Islet precursor cell (in vitro differentiated cells): ENCODE measurements around the gene FAM110A.

ENCODE experiments used
- DNase-seq: peaks from one replicate; pipeline ENCODE4 v3.0.0-alpha.2; 2018

FAM110A gene

DNA sequence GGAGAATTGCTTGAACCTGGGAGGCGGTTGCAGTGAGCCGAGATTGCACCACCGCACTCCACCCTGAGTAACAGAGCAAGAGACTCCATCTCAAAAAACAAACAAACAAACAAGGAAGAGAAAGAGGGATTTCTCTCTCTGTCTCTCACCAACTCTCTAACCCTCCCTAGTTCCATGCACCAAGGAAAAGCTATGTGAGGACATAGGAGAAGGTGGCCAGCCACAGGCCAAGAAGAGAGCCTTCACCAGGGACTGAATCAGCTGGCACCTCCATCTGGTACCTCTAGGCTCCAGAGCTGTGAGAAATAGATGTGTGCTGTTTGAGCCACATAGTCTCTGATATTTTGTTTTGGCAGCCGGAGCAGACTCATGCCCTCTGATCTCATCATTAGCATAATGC lies 9.0 kb upstream of the FAM110A start:
- DNase-seq = no peak

DNA sequence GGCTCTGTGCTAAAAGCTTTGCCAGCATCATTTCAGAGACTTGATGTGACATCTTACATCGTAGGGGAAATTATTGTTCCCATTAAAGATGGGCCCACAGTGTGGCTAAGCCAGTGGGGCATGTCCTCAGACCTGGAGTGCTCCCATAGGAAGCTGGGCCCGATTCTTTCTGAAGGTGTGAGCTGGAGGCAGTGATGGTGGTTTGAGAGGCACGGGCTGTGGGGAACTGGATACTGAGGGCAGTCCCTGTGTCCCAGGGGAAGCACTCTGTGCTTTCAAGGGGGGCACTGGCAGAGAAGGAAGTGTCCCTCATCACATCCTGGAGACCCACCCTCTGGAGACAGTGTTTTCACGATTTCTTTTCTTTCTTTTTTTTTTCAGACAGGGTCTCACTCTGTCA lies 8.6 kb upstream of the FAM110A start:
- peak; percentile 26 for DNase-seq

DNA sequence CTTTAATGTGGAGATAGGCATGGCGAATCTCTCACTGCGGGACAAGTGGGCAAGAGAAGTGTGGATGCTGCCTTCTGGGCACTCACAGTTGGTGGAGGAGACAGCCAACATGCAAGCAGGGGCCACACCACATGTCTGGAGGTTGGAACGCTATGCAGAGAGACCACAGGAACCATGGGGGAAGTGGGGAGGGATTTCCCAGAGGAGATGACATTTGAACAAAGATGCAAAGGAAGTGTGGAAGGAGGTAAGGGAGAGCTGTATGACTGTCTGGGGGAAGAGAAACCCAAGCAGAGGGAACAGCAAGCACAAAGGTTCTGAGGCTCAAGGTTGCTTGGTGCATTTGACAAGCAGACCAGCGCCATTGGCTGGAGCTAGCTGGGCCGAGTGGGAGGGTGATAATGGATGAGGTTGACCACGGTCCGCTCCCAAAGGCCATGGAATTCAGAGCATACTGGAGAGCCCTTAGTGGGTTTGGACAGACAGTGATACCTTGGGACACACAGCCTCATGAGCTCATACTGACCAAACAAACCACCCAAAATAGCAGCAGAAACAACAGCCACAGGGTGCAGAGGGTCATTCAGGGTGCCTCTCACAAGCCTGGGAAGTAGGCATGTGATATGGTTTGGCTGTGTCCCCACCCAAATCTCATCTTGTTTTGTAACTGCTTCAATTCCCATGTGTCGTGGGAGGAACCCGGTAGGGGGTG lies 7.6 kb upstream of the FAM110A start:
- peak; percentile 37 for DNase-seq

DNA sequence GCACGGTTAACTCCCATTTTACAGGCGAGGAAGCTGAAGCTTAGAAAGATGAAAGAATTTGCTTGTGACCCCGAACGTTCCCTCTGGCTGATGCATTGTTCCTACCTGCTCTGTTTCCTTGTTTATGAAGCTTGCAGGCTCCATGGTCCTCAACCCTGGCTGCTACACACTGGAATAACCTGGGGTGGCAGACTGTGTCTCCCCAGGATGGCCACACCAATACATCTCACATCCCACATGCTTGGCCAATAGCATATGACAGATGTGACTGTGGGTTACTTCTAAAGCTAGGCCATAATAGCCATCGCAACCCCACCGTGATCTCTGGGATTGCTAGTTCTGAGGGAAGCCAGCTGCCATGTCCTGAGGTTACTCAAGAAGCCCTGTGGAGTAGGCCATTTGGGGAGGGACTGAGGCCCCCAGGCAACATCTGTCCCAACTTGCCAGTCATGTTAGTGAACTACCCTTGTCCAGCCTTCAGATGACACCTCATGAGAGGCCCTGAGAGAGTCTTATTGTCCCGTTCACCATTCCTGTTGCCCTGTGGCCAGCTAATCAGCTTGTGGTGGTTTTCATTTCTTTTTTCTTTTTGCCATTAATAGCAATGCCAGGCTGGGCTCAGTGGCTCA lies 6.7 kb upstream of the FAM110A start:
- peak; percentile 38 for DNase-seq

DNA sequence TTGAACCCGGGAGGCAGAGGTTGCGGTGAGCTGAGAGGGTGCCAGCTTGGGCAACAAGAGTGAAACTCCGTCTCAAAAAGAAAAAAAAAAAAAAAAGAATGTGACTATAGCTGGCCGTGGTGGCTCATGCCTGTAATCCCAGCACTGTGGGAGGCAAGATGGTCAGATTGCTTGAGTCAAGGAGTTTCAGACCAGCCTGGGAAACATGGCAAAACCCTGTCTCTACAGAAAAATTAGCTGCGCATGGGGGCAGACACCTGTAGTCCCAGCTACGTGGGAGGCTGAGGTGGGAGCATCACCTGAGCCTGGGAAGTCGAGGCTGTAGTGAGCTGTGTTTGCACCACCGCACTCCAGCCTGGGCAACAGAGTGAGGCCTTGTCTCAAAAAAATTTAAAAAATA lies 5.5 kb upstream of the FAM110A start:
- peak; percentile 12 for DNase-seq

DNA sequence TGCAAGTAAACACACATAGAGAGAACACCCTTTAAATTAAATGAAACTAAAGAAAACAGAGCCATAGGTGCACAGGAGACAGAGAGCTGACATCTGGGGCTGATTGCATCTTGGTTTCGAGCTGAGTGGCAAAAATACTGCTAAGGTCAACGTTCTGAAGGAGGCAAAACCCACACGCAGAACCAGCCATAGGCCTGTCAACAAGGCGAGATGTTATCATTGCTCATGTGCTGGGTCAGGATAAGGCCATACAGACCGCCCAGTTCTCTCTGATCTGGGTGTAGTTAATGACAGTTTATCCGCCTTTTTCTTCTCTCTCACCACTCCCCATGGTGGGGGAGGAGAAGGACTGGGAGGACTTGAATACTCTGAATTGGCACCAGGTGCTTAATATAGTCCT lies 4.5 kb upstream of the FAM110A start:
- peak; percentile 55 for DNase-seq

DNA sequence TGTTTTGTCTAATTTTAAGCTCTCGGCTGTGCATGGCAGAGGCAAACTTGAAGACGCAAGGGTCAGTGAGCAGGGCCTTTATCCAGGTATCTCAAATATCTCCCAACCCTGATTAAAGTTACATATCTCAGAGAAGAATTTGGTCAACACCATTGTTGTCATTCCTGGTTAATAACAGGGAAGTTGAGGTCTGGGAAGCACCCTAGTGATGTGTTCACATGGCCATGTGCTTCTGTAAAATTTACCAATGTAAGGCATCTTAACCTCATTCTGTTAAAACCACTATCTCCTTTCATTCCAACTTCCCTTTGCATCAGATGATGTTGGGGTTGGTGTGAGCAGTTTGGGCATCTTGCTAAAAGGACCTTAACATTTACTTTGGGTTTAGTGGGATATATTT lies 4.0 kb upstream of the FAM110A start:
- DNase-seq = peak; percentile 32

DNA sequence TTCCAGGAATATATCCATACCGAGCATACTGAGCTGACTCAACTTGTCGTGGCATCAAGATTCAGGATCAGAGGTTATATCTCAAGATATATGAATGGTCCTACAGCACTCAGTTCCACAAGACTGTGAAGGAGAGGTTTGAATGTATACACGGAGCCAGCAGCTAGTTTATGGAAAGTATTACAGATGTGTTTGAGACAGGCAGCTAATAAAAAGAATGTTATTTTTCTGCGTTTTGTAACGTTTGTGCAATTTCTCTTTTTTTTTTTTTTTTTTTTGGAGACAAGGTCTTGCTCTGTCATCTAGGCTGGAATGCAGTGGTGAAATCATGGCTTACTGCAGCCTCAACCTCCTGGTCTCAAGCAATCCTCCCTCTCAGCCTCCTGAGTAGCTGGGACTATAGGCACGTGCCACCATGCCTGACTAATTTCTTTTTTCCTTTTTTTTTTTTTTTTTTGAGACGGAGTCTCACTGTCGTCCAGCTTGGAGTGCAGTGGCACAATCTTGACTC lies 3.4 kb upstream of the FAM110A start:
- DNase-seq = peak; percentile 21

DNA sequence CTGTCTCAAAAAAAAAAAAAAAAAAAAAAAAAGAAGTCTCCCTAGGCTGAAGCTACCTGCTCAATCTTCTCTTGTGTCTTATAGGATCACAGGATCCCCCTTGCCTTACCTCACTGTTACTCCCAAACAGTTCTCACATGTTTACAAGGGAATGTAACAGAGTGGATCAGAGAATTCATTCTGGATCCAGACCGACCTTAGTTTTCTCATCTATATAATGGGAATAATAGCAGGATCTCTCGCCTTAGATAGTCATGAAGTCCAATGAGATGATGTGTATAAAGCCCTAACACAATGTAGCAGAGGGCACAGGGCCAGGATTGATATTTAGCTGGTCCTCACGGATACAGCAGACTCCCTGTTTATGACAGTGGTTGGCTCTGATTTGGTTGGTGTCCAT lies 2.3 kb upstream of the FAM110A start:
- no peak for DNase-seq

DNA sequence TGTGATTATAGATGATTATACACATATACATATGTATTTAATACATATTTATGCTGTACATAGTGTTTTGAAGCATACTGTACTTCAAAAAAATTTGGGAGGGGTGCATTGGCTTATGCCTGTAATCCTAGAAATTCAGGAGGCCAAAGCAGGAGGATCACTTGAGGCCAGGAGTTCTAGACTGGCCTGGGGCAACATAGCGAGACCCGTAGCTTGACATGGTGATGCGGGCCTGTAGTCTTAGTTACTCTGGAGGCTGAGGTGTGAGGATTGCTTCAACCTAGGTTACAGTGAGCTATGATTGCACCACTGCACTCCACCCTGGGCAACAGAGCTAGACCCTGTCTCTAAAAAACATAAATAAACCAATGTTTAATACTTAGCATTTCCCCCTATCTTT lies 1.6 kb upstream of the FAM110A start:
- no peak for DNase-seq

DNA sequence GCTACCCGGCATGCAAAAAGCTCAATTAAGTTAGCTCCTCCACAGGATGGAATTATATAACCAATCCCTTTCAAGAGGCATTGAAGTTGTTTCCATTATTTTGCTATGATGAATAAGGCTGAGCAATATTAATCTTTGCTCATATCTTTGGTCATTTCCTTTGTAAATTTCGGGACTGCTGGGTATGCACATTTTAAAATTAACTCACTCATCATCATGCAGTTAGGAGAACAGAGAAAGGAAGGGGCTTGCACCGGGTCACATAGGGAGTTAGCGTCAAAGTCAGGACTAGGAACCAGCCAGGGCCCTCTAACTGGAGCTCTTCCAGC lies 430 bp upstream of the FAM110A start:
- DNase-seq = no peak

DNA sequence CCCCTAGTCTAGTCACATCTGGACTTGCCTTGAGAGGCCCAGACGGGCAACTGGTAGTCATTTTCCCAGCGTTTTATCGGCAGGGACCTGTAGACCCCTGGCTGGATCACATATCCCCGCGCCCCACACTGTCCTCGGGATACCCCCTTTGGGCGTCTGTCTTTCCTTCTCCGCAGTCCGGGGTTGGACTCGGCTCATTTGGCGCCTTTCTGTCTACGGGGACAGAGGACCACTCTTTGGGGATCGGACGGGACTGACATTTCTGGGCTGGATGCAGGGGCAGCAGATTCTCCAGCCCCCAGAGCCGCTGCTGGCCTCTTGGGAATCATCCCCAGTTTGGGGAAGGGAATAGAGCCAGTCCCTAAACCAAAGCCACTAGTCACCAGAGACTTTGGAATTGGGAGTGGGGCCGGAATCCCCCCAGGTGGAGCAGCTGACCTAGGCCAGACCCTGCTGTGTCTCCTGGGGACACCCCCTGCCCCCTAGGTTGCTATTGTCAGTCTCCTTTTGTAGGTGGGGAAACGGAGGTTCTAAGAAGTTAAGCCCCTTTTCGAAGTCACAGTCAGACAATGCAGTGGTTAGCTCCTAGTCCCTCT lies 734 bp downstream of the FAM110A start:
- DNase-seq = no peak

DNA sequence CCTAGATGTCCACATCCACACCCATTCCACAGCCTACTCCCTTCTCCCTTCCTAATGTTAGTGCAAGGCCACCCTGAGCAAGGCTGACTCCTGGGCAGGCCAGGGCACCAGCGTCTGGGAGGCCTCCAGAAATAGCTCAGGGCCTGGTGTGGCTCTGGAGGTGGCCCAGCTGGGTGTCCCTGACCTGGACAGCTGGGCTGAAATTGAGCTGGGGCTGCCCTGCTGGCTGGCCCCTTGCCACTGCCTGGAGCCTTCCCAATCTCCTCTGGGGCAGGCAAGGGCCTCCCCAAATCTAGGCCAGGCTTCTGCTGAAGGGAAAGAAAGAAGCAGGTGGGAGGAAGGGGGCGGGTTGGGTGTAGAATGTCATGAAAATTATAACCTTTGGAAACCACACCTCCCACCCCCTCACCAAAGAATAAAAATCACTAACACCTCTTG lies 2.1 kb downstream of the FAM110A start:
- DNase-seq = no peak

DNA sequence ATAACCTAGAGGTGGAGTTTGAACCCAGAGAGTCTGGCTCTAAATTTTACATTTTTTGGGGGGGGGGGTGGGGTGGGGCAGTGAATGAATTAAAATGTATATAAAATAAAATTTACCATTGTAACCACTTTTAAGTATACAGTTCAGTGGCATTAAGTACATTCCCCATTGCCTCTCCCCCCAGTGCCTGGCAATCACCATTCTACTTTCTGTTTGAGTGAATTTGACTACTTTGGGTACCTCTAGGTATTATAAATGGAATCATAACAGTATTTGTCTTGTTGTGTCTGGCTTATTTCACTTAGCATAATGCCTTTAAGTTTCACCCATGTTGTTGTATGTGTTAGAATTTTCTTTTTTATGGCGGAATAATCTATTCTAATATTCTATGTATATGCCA lies 2.7 kb downstream of the FAM110A start:
- DNase-seq = no peak

DNA sequence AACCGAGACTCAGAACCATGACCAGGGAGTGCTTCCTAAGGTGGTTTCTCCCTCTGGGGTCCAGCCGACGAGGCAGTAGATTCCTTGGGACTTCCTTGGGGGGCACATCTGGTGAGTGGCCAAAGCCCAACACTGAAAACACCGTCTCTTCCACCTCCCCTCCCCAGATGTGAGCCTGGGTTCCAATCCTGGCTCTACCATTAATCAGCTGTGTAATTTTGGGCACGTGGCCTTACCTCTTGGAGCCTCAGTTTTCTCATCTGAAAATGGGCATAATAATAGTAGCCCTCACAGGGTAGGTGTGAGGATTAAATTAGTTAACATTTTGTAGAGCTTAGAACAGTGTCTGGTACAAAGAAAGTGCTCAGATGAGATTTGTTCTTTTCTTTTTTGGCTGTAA lies 5.5 kb downstream of the FAM110A start:
- DNase-seq = no peak

DNA sequence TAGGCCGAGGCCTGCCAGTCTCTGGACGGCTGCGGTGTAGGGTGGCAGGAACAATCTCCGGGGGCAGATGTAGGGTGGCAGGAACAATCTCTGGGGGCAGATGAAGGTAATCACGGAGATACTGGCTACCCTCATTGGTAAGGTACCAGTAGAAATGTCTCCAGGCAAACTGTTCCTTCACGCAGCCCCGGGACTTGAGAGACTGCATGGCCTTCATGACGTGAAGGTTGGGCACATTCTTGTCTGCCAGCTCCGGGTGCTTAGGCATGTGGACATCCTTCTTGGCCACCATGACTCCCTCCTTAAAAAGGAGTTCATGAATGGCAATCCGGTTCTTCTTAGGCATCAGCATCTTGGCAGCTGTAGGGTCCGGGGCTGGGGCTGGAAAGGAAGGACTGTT lies 6.1 kb downstream of the FAM110A start:
- DNase-seq = no peak

DNA sequence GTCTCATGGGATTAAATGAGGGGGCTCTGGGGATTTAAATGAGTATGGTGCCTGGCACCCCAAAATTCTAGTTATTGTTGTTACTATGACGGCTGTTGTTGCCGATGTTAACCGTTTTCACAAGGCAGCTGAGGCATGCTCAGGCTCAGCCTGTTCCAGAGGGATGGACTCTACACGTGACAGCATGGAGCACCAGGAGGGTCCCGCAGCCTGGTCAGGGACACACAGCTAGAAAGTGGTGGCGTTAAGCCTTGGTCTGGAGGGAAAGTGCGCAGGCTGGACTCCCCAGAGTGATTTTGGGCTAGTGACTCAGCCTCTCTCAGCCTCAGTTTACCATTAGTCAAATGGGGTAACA lies 7.0 kb downstream of the FAM110A start:
- no peak for DNase-seq

DNA sequence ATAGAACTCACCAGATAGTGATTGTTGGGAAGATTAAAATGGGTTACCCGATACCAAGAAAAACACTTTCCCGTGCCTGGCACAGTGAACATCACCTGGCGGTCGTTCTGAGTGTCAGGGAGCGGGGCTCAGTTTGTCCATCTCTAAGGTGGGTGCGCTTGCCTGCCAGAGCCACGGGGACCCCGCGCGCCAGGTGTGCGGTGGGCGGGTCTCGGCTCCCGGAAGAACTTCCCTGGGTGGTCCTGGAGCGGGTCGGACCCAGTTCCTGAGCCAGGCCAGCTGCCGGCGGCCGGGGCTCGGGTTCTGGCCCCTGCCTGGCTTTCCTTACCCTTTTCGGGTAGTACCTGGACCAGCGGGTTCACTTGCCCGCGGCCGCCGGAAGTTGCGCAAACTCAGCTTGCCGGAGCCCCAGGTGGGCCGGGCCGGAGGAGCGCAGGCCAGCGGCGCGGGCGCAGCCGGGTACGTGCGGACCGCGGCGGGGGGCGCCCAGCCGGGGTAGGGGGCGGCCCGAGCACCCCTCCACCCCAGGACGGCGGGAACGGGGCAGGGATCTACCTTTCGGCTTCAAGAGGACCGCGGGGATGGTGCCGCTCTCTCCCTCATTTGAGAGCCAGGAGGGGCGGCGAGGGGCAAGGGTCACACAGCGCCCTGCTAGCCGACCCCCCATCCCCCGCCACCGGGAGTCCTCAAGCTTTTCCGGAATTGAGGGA lies 7.5 kb downstream of the FAM110A start:
- peak; percentile 71 for DNase-seq

DNA sequence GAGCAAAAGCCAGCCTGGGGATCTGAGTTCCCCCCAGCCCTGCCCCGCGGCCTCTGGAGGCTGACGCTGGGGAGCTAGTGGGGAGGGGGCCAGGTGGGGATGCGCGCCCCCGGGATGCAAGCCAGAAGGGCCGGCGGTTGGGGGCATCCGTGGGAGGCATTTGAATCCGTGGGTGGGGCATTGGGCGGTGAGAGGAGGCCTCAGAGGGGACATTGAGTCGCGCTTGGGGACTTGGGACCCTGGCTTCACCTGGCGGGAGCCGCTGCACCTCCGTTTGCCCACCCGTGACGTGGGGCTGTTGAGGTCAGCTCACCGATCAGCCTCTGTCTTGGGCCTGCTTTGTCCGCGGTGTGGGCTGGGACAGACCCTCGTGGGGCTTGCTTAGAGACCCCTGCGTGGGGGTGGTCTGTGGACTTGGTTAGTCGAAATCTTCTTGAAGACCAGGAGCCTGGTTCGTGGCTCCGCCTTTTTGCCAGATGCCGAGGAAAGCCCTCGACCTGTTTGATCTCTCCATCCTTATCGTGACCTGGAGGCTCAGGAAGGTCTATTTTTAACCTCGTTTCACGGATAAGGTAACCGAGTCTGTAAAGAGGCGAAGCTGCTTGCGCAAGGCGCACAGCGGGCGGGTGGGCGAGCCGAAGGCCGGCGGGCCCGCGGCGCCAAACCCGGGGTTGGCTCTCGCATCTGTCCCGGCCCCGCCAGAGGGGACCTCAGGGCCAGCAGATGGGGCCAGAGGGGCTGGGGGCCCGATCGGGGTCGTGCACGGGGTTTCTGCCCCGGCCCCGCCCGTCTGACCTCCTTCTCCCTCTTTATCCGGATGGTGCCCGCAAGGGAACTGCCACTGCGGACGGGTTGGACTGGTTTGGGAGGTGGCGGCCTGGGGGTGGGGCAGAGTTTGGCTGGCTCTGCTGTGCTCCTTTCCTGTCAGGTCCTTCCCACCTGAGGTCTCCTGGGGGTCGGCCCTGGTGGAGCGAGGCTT lies 8.3 kb downstream of the FAM110A start:
- peak; percentile 85 for DNase-seq

DNA sequence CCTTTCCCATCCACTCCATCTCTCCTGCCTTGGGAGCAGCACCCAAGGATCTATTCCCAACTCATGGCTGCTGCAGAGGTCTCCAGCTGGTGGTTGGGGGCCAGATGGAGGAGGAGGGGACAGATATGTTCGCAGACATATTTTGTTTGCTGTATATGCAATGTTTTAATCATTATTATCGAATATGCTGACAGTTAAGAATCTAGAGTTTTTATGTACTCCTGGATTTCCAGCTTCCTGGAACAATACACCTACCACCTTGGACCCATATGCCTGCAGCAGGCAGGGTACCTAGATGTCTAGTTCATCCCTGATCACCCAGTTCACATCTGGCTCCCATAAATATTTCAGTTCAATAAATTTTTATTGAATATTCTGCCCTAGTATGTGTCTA lies 9.0 kb downstream of the FAM110A start:
- no peak for DNase-seq

DNA sequence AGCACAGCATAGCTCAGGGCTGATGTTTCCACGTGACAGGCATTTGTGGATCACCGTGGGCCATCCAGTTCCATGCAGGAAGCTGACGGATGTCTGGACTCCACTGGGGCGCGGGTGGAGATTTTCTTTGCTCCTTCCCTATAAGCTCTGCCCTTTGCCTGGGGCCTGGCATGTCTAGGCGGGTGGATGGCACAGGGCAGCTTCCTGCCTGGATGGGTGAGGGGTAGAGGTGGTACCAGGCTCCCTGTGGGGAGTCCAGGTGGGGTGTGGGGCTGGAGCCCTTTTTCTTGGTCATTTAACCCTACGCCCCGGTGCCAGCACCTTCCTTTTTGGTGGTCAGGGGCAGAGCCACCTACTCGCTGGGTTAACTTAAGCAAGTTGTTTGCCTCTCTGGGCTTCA lies 10.4 kb downstream of the FAM110A start:
- no peak for DNase-seq

DNA sequence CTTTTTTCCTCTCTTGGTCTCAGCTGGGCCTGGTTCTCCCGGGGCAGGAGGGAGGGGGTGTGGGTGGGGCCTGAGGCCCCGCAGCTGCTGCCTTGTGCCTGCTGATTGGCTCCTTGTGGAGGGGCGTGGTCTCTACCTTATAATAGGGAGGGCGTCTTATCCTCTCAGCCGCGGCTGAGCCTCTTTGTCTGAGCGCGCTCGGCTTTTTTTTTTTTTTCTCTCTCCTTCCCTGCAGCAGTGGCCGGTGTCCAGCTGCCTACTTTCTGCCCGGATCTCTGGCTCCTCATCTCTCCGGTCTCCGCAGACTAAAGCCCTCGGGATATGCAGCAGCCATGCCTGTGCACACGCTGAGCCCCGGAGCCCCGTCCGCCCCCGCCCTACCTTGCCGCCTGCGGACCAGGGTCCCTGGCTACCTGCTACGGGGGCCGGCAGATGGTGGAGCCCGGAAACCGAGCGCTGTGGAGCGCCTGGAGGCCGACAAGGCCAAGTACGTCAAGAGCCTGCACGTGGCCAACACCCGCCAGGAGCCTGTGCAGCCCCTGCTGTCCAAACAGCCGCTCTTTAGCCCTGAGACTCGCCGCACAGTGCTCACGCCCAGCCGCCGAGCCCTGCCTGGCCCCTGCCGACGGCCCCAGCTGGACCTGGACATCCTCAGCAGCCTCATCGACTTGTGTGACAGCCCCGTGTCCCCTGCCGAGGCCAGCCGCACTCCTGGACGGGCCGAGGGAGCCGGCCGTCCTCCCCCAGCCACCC lies 11.1 kb downstream of the FAM110A start:
- peak; percentile 98 for DNase-seq
